Fibroblast of mammary gland (primary cell): ENCODE measurements around the gene CMPK2.

Experiments
- DNase-seq: peaks from one replicate; pipeline ENCODE4 v3.0.0-alpha.2; 2010; ENCODE audit warnings: low read depth
- H3K4me3 ChIP-seq: 2 replicates; pipeline ENCODE4 v1.5.1; 2011; ENCODE audit warnings: low read depth, mild to moderate bottlenecking, low read length, moderate library complexity; ENCODE audit not compliant: control insufficient read depth
- CTCF ChIP-seq: conservative IDR thresholded peaks from 2 replicates; pipeline ENCODE4 v1.5.1; 2011; ENCODE audit warnings: low read depth, low read length, inconsistent platforms; ENCODE audit not compliant: control insufficient read depth, insufficient read depth

Gene CMPK2

GRCh38 chr2:6879011-6879410 is 13.3 kb upstream of the CMPK2 start:
- DNase-seq: no peak
- no peak for TF ChIP-seq CTCF
- no peak overlapping the region for H3K4me3 ChIP-seq

- H3K4me3 ChIP-seq: no peak overlapping the region
- DNase-seq: no peak
- no peak for TF ChIP-seq CTCF
These were observed 12.8 kb upstream of the CMPK2 start for GRCh38 chr2:6878549-6878948.

- peak; percentile 55 for DNase-seq
- H3K4me3 ChIP-seq: peak within 1 kb of the TSS; percentile 26
- TF ChIP-seq CTCF: no peak
These were observed 11.9 kb upstream of the CMPK2 start, which contains the start of gene RSAD2 for GRCh38 chr2:6877402-6878304. Gene RSAD2, plus strand, starts transcription at chr2:6877777. Its CDS starts 24 bp downstream, at chr2:6877801.

GRCh38 chr2:6876309-6876708 is 10.6 kb upstream of the CMPK2 start:
- DNase-seq: no peak
- TF ChIP-seq CTCF: no peak
- H3K4me3 ChIP-seq: no peak overlapping the region

GRCh38 chr2:6874032-6874431 is 8.3 kb upstream of the CMPK2 start:
- no peak for TF ChIP-seq CTCF
- no peak for DNase-seq
- H3K4me3 ChIP-seq: no peak overlapping the region

GRCh38 chr2:6872394-6872793 is 6.7 kb upstream of the CMPK2 start:
- TF ChIP-seq CTCF: no peak
- H3K4me3 ChIP-seq: no peak overlapping the region
- DNase-seq: no peak
